ENCODE results near the gene SPATA31E1.
"Not testable (repeated sequence)": the region's sequence is repeated elsewhere in the genome, so short reads cannot be mapped to it uniquely, and the experiment has no call there.

SPATA31E1 gene

DNA sequence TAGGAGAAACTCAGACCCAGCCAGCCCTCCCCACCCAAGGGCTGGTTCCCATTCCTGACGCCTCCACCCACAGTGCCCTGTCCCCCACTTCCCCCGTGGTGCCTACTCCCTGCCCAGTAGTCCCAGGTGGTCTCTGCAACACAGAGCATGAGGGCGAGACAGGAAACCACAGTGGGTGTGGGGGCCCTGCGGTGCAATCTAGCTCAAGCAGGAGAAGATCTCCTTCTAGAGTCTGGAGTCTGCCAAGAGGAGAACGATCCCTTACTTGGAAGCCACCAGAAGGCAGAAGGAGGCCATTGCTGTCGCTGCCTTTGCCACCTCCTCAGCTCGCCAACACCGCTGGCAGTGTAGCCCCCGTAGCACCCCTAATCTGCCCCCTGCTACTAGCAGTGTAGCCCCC, 55.2 kb downstream of the SPATA31E1 start:
- not testable (repeated sequence) for DNase-seq

GRCh38 chr9:87938336-87938735, 55.7 kb downstream of the SPATA31E1 start:
- not testable (repeated sequence) for DNase-seq

Measured in CD4-positive, alpha-beta T cell treated with Interleukin-17A for 4 hours (primary cell).